HG03159 (cell line): ENCODE data around the gene FAM229A.
"Not testable (repeated sequence)": the region's sequence is repeated elsewhere in the genome, so short reads cannot be mapped to it uniquely, and the experiment has no call there.

Experiments
- ATAC-seq: cut with Tn5 transposase; IDR thresholded peaks from one replicate; pipeline ENCODE4 v1.9.1; 2021; ENCODE audit warnings: mild to moderate bottlenecking, moderate library complexity; ENCODE audit not compliant: unreplicated experiment

Gene FAM229A

GRCh38 chr1:32362474-32363313, at the start of gene FAM229A, which contains the start of gene TSSK3:
Gene FAM229A (minus strand): TSS chr1:32362485. CDS start chr1:32362091, 394 bp downstream.
Gene TSSK3 (plus strand): TSS chr1:32362539. CDS start chr1:32362702, 163 bp downstream.
- no peak for ATAC-seq

- ATAC-seq = no peak
Measured at GRCh38 chr1:32411261-32411660, 49.0 kb upstream of the FAM229A start.

- no peak for ATAC-seq
Measured at GRCh38 chr1:32406629-32407111, 44.4 kb upstream of the FAM229A start.

GRCh38 chr1:32405672-32406467, 43.6 kb upstream of the FAM229A start:
- no peak for ATAC-seq

GRCh38 chr1:32404946-32405345, 42.7 kb upstream of the FAM229A start:
- no peak for ATAC-seq

- ATAC-seq = no peak
Measured at GRCh38 chr1:32400876-32401631, 38.8 kb upstream of the FAM229A start.

GRCh38 chr1:32399843-32400242, 37.6 kb upstream of the FAM229A start:
- no peak for ATAC-seq

GRCh38 chr1:32398401-32398800, 36.1 kb upstream of the FAM229A start:
- ATAC-seq = no peak

GRCh38 chr1:32396524-32396923, 34.2 kb upstream of the FAM229A start:
- ATAC-seq = not testable (repeated sequence)

- no peak for ATAC-seq
Measured at GRCh38 chr1:32394890-32395432, 32.7 kb upstream of the FAM229A start.

- peak; percentile 94 for ATAC-seq
Measured at GRCh38 chr1:32394141-32394889, 32.0 kb upstream of the FAM229A start, which contains the start of gene BSDC1. Gene BSDC1 (minus strand): TSS chr1:32394441. CDS start chr1:32394414, 27 bp downstream.

- ATAC-seq = peak; percentile 11
Measured at GRCh38 chr1:32393832-32394140, 31.5 kb upstream of the FAM229A start.

GRCh38 chr1:32393136-32393535, 30.9 kb upstream of the FAM229A start:
- ATAC-seq = no peak

- ATAC-seq = no peak
Measured at GRCh38 chr1:32392325-32392724, 30.0 kb upstream of the FAM229A start.

- ATAC-seq = no peak
Measured at GRCh38 chr1:32390904-32391870, 28.9 kb upstream of the FAM229A start.

- no peak for ATAC-seq
Measured at GRCh38 chr1:32388641-32389040, 26.4 kb upstream of the FAM229A start.

GRCh38 chr1:32386676-32387392, 24.5 kb upstream of the FAM229A start:
- no peak for ATAC-seq

- no peak for ATAC-seq
Measured at GRCh38 chr1:32380057-32380456, 17.8 kb upstream of the FAM229A start.
